ENCODE data around the gene ELK4.

Gene ELK4

DNA sequence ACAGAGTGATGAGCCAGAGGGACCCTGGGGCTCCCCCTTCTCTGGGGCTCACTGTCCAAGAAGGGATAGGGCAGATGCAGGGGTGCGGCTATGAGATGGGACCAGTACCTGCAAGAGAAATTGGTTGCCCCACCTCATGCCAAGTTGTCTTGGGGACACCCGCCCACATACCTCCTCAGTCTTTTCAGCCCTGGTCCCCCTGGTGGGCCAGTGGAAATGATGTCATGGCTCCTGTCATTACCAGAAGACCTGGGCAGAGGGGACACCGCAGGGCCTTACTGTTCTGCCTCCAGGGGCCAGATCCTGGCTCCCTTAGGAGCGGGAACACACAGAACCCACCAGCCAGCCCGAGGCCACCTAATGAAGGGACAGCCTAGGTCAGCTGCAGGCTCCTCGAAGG lies 64.1 kb downstream of the ELK4 start:
- no peak for DNase-seq (ENCODE audit: low read depth)
- TF ChIP-seq, protein P1, sequence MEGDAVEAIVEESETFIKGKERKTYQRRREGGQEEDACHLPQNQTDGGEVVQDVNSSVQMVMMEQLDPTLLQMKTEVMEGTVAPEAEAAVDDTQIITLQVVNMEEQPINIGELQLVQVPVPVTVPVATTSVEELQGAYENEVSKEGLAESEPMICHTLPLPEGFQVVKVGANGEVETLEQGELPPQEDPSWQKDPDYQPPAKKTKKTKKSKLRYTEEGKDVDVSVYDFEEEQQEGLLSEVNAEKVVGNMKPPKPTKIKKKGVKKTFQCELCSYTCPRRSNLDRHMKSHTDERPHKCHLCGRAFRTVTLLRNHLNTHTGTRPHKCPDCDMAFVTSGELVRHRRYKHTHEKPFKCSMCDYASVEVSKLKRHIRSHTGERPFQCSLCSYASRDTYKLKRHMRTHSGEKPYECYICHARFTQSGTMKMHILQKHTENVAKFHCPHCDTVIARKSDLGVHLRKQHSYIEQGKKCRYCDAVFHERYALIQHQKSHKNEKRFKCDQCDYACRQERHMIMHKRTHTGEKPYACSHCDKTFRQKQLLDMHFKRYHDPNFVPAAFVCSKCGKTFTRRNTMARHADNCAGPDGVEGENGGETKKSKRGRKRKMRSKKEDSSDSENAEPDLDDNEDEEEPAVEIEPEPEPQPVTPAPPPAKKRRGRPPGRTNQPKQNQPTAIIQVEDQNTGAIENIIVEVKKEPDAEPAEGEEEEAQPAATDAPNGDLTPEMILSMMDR (IDR thresholded peaks at IDR 0.05; ENCODE audit: control insufficient read depth, extremely low read depth, insufficient read depth): no peak
- H3K4me3 ChIP-seq (ENCODE audit: low read depth, low read length): no peak overlapping the region

DNA sequence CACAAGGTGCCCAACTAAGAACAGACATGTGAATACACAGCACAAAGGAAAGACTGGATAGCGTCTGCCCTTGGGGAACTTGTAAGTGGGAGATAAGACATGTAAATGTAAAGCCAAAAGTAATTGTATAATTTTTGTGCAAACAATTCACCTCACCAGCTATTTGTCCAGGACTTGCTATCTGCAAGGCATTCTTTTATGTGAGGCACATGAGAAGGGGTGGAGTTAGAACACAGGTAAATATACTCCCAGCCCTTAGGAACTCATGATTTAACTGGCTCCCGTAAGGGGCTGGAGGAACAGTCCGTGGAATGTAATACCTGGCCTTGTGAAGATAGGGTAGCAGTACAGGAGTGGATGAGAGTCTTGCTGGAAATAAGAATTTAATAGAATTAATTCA lies 66.0 kb downstream of the ELK4 start:
- TF ChIP-seq, protein P1 (IDR thresholded peaks at IDR 0.05; ENCODE audit: control insufficient read depth, extremely low read depth, insufficient read depth): no peak
- peak; percentile 94 for DNase-seq (ENCODE audit: low read depth)

DNA sequence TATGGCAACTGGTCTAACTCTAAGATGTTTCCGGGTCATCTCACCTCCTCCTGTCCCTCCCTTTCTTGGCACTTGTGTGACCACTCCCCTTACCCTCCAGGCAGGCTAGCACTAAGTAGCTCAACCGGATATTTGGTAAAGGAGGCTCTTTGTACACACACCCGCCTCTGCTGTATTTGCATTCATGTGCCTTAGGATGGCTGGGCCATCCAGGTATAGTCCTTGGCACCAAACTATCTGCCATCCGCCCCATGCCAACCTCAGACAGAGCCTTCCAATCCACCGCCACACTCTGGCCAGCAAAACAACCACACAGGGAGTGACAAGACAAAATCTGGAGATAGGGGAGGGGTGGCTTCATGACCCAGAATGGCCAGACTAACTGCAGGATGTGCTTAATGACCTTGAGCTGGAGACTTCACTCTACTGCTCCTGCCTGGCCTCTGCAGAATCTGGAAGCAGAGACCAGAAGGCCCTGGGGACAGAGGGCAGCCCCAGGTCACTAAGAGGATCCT lies 67.8 kb downstream of the ELK4 start:
- peak; percentile 92 for DNase-seq (ENCODE audit: low read depth)
- TF ChIP-seq, protein P1 (IDR thresholded peaks at IDR 0.05; ENCODE audit: control insufficient read depth, extremely low read depth, insufficient read depth): no peak
- H3K4me3 ChIP-seq (ENCODE audit: low read depth, low read length): no peak overlapping the region

More for the DNA sequence above, 66.0 kb downstream of the ELK4 start:
- H3K4me3 ChIP-seq (ENCODE audit: low read depth, low read length): no peak overlapping the region

DNA sequence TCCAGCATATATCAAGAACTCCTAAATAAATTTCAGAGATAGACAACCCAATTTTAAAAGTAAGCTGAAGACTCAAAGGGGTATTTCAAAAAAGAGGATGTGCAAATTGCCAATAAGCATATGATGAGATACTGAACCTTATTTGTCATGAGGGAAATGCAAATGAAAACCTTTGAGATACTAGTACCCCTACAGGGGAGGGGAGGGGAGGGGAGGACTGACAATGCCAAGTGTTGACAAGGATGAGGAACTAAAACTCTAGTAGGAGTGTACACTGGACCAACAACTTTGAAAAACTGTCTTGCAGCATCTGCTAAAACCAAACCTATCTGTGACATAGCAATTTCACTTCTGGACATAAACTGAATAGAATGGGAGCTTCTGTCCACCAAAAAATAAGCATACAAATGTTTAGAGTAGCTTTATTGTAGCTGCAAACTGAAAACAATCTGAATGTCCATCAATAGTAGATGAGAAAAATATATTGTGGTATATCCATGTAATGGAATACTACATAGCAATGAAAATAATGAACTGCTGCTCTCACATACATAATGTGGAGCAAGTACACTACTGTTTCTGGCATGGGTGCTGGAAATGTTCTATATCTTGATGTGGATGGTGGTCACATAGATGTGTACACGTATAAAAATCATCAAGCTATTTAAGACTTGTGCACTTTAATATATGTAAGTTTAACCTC lies 70.2 kb downstream of the ELK4 start:
- no peak overlapping the region for H3K4me3 ChIP-seq (ENCODE audit: low read depth, low read length)
- DNase-seq (ENCODE audit: low read depth): no peak
- TF ChIP-seq, protein P1 (IDR thresholded peaks at IDR 0.05; ENCODE audit: control insufficient read depth, extremely low read depth, insufficient read depth): no peak

Data from LNCaP clone FGC (cell line).